ENCODE results near the gene ZMYND10. TPM values are rescaled to one million over a fixed set of nuclear protein-coding genes. Genes with fewer than 3 reads are reported as not detected.

Gene ZMYND10
- total RNA-seq, 1 donor = 2.9 TPM

- Histone ChIP-seq H3K4me2 (ENCODE audit: insufficient read depth, low read length) (no peak overlapping the region), H3K27ac (ENCODE audit: low read depth, low read length) (no peak overlapping the region), H4K20me1 (ENCODE audit: insufficient read depth, low read length) (no peaks in the 10 kb centered on the region), H3K36me3 (ENCODE audit: insufficient read depth, low read length) (peaks cover 15% of the 10 kb centered on the region), H3K9me3 (ENCODE audit: low read depth, low read length) (no peaks in the 10 kb centered on the region), H2AFZ (ENCODE audit: low read length) (no peak overlapping the region), H3K79me2 (ENCODE audit: insufficient read depth, low read length) (peaks cover 37% of the 10 kb centered on the region), H3K4me3 (ENCODE audit: insufficient read depth, low read length) (no peak overlapping the region), H3K4me1 (ENCODE audit: insufficient read depth, low read length) (peaks cover 23% of the 10 kb centered on the region), H3K27me3 (ENCODE audit: insufficient read depth, low read length) (no peaks in the 10 kb centered on the region)
- TF ChIP-seq CTCF (IDR thresholded peaks at IDR 0.05; ENCODE audit: extremely low read depth, low read depth, low read length) = no peak
- DNase-seq (ENCODE audit: insufficient read length, low spot score, missing footprints) = no peak
These were observed 51.4 kb downstream of the ZMYND10 start for GRCh38 chr3:50294089-50294488.

- no peak for DNase-seq (ENCODE audit: insufficient read length, low spot score, missing footprints)
- Histone ChIP-seq H3K4me1 (ENCODE audit: insufficient read depth, low read length) (peaks cover 17% of the 10 kb centered on the region), H3K9me3 (ENCODE audit: low read depth, low read length) (no peaks in the 10 kb centered on the region), H4K20me1 (ENCODE audit: insufficient read depth, low read length) (no peaks in the 10 kb centered on the region), H3K79me2 (ENCODE audit: insufficient read depth, low read length) (peaks cover 30% of the 10 kb centered on the region), H2AFZ (ENCODE audit: low read length) (peak overlapping the region; percentile 96), H3K27ac (ENCODE audit: low read depth, low read length) (peak overlapping the region; percentile 56), H3K27me3 (ENCODE audit: insufficient read depth, low read length) (no peaks in the 10 kb centered on the region), H3K4me3 (ENCODE audit: insufficient read depth, low read length) (peak overlapping the region; percentile 81), H3K4me2 (ENCODE audit: insufficient read depth, low read length) (peak overlapping the region; percentile 89), H3K36me3 (ENCODE audit: insufficient read depth, low read length) (peaks cover 23% of the 10 kb centered on the region)
- no peak for TF ChIP-seq CTCF (IDR thresholded peaks at IDR 0.05; ENCODE audit: extremely low read depth, low read depth, low read length)
These were observed 52.3 kb downstream of the ZMYND10 start for GRCh38 chr3:50293079-50293801.

GRCh38 chr3:50292159-50293078, 53.1 kb downstream of the ZMYND10 start, which contains the start of gene IFRD2:
Gene IFRD2, minus strand, starts transcription at chr3:50292429. Its CDS starts 155 bp downstream, at chr3:50292274.
- Histone ChIP-seq H2AFZ (ENCODE audit: low read length) (peak within 1 kb of the TSS; percentile 96), H3K27ac (ENCODE audit: low read depth, low read length) (peak within 1 kb of the TSS; percentile 79), H3K36me3 (ENCODE audit: insufficient read depth, low read length) (peaks cover 31% of the 10 kb centered on the region), H3K4me2 (ENCODE audit: insufficient read depth, low read length) (peak within 1 kb of the TSS; percentile 89), H4K20me1 (ENCODE audit: insufficient read depth, low read length) (no peaks in the 10 kb centered on the region), H3K9me3 (ENCODE audit: low read depth, low read length) (no peaks in the 10 kb centered on the region), H3K79me2 (ENCODE audit: insufficient read depth, low read length) (peaks cover 25% of the 10 kb centered on the region), H3K4me3 (ENCODE audit: insufficient read depth, low read length) (peak within 1 kb of the TSS; percentile 81), H3K4me1 (ENCODE audit: insufficient read depth, low read length) (peaks cover 14% of the 10 kb centered on the region), H3K27me3 (ENCODE audit: insufficient read depth, low read length) (no peaks in the 10 kb centered on the region)
- peak; percentile 99 for DNase-seq (ENCODE audit: insufficient read length, low spot score, missing footprints)
- TF ChIP-seq CTCF (IDR thresholded peaks at IDR 0.05; ENCODE audit: extremely low read depth, low read depth, low read length) = no peak

Other genes starting within 250 kb of the ZMYND10 start
- 5.1 and 16.5 TPM in 2 replicates for gene SEMA3F, start 190.4 kb downstream of the ZMYND10 start, total RNA-seq
- not detected in 2 replicates for gene GNAT1, start 154.1 kb downstream of the ZMYND10 start, total RNA-seq
- gene SLC38A3, start 140.5 kb downstream of the ZMYND10 start, total RNA-seq = 0.29 and 0.36 TPM in 2 replicates
- gene GNAI2, start 109.5 kb downstream of the ZMYND10 start, total RNA-seq = 223 and 248 TPM in 2 replicates
- gene SEMA3B, start 76.6 kb downstream of the ZMYND10 start, total RNA-seq = 5.9 and 10.1 TPM in 2 replicates
- gene LSMEM2, start 66.6 kb downstream of the ZMYND10 start, total RNA-seq = not detected in 2 replicates
- 60.4 and 65.1 TPM in 2 replicates for gene IFRD2, start 53.3 kb downstream of the ZMYND10 start, total RNA-seq
- 1.8 and 4.1 TPM in 2 replicates for gene HYAL3, start 46.3 kb downstream of the ZMYND10 start, total RNA-seq
- gene NAA80, start 46.3 kb downstream of the ZMYND10 start, total RNA-seq = 6.5 and 8.0 TPM in 2 replicates
- gene HYAL1, start 42.2 kb downstream of the ZMYND10 start, total RNA-seq = under 0.01 and 0.59 TPM in 2 replicates
- 32.9 and 34.2 TPM in 2 replicates for gene HYAL2, start 23.0 kb downstream of the ZMYND10 start, total RNA-seq
- 15.9 and 16.6 TPM in 2 replicates for gene TUSC2, start 17.5 kb downstream of the ZMYND10 start, total RNA-seq
- 17.4 and 18.1 TPM in 2 replicates for gene RASSF1, start 4.9 kb downstream of the ZMYND10 start, total RNA-seq
- 21.7 and 22.1 TPM in 2 replicates for gene NPRL2, start 5.0 kb upstream of the ZMYND10 start, total RNA-seq
- 22.1 and 25.0 TPM in 2 replicates for gene CYB561D2, start 5.1 kb upstream of the ZMYND10 start, total RNA-seq
- gene TMEM115, start 13.8 kb upstream of the ZMYND10 start, total RNA-seq = 61.6 and 73.1 TPM in 2 replicates
- gene CACNA2D2, start 157.9 kb upstream of the ZMYND10 start, total RNA-seq = not detected in 2 replicates
- gene C3orf18, start 222.0 kb upstream of the ZMYND10 start, total RNA-seq = 17.7 and 18.8 TPM in 2 replicates
- 8.5 and 8.7 TPM in 2 replicates for gene HEMK1, start 223.8 kb upstream of the ZMYND10 start, total RNA-seq